NOMO-1 treated with dmso at 0.1 percent for 144 hours (cell line): Measurements from ENCODE around the gene ZNF230.

ENCODE experiments used
- DNase-seq: peaks from one replicate; lab custom pipeline; 2025; ENCODE audit not compliant: unreplicated experiment; lab: John Stamatoyannopoulos, UW

ZNF230 gene

GRCh38 chr19:44002566-44003460 lies at the start of gene ZNF230:
Gene ZNF230 (plus strand): TSS chr19:44002957. CDS start chr19:44007079, 4,122 bp downstream.
- DNase-seq, result peak; percentile 97

- DNase-seq, result no peak
Observed at GRCh38 chr19:43956827-43957226, 45.9 kb upstream of the ZNF230 start.

GRCh38 chr19:43957891-43958290 lies 44.9 kb upstream of the ZNF230 start:
- DNase-seq, result no peak

GRCh38 chr19:43960411-43960810 lies 42.3 kb upstream of the ZNF230 start:
- no peak for DNase-seq

- no peak for DNase-seq
Observed at GRCh38 chr19:43966079-43966694, 36.6 kb upstream of the ZNF230 start.

GRCh38 chr19:43976732-43977131 lies 26.0 kb upstream of the ZNF230 start:
- no peak for DNase-seq

GRCh38 chr19:43983544-43983911 lies 19.2 kb upstream of the ZNF230 start:
- no peak for DNase-seq

GRCh38 chr19:43983912-43984686 lies 18.7 kb upstream of the ZNF230 start, which contains the start of gene ZNF155:
Gene ZNF155 (plus strand): TSS chr19:43984188. CDS start chr19:43988544, 4,356 bp downstream.
- DNase-seq, result peak; percentile 70

- DNase-seq, result no peak
Observed at GRCh38 chr19:43984687-43985000, 18.1 kb upstream of the ZNF230 start.

GRCh38 chr19:43997631-43998290 lies 5.0 kb upstream of the ZNF230 start:
- no peak for DNase-seq

- no peak for DNase-seq
Observed at GRCh38 chr19:44002212-44002565, 568 bp upstream of the ZNF230 start.

GRCh38 chr19:44003461-44004009 lies 778 bp downstream of the ZNF230 start:
- DNase-seq, result peak; percentile 19

GRCh38 chr19:44005973-44006372 lies 3.2 kb downstream of the ZNF230 start:
- no peak for DNase-seq

- DNase-seq, result no peak
Observed at GRCh38 chr19:44007473-44007872, 4.7 kb downstream of the ZNF230 start.

GRCh38 chr19:44010468-44010867 lies 7.7 kb downstream of the ZNF230 start:
- no peak for DNase-seq

GRCh38 chr19:44019498-44019897 lies 16.7 kb downstream of the ZNF230 start:
- no peak for DNase-seq

- no peak for DNase-seq
Observed at GRCh38 chr19:44021221-44021620, 18.5 kb downstream of the ZNF230 start.

GRCh38 chr19:44024900-44025216 lies 22.1 kb downstream of the ZNF230 start:
- DNase-seq, result no peak

GRCh38 chr19:44025217-44025936 lies 22.6 kb downstream of the ZNF230 start, which contains the start of gene ZNF222:
Gene ZNF222 (plus strand): TSS chr19:44025379. CDS start chr19:44025437, 58 bp downstream.
- peak; percentile 75 for DNase-seq

- DNase-seq, result no peak
Observed at GRCh38 chr19:44026622-44027021, 23.9 kb downstream of the ZNF230 start.
